ENCODE results near the gene CNTNAP4. TPM values are rescaled to one million over a fixed set of nuclear protein-coding genes. Genes with fewer than 3 reads are reported as not detected.

CNTNAP4 gene
- total RNA-seq, 1 donor from 2014 or later: not detected

GRCh38 chr16:76385601-76386230 lies 108.5 kb downstream of the CNTNAP4 start:
- Mint-ChIP-seq H3K36me3 (ENCODE audit: low read depth) (no peaks in the 10 kb centered on the region), H3K9me3 (no peaks in the 10 kb centered on the region), H3K4me3 (ENCODE audit: low read depth) (no peak overlapping the region), H3K27ac (no peak overlapping the region), H3K27me3 (ENCODE audit: low read depth) (no peaks in the 10 kb centered on the region), H3K4me1 (ENCODE audit: low read depth) (no peaks in the 10 kb centered on the region)
- intact Hi-C loops (cut with micrococcal nuclease): no loop called here
- no peak for DNase-seq (ENCODE audit: low spot score)

GRCh38 chr16:76386784-76387183 lies 109.6 kb downstream of the CNTNAP4 start:
- no peak for DNase-seq (ENCODE audit: low spot score)
- Mint-ChIP-seq H3K9me3 (no peaks in the 10 kb centered on the region), H3K4me1 (ENCODE audit: low read depth) (no peaks in the 10 kb centered on the region), H3K27me3 (ENCODE audit: low read depth) (no peaks in the 10 kb centered on the region), H3K27ac (no peak overlapping the region), H3K4me3 (ENCODE audit: low read depth) (no peak overlapping the region), H3K36me3 (ENCODE audit: low read depth) (no peaks in the 10 kb centered on the region)
- intact Hi-C loops (cut with micrococcal nuclease): no loop called here

GRCh38 chr16:76387994-76388393 lies 110.8 kb downstream of the CNTNAP4 start:
- no peaks in the 10 kb centered on the region for H3K9me3 Mint-ChIP-seq
- no peaks in the 10 kb centered on the region for H3K4me1 Mint-ChIP-seq (ENCODE audit: low read depth)
- H3K36me3 Mint-ChIP-seq (ENCODE audit: low read depth): no peaks in the 10 kb centered on the region
- no peaks in the 10 kb centered on the region for H3K27me3 Mint-ChIP-seq (ENCODE audit: low read depth)
- no peak overlapping the region for H3K27ac Mint-ChIP-seq
- no peak for DNase-seq (ENCODE audit: low spot score)
- no peak overlapping the region for H3K4me3 Mint-ChIP-seq (ENCODE audit: low read depth)
- intact Hi-C loops (cut with micrococcal nuclease): no loop called here

- no peaks in the 10 kb centered on the region for H3K36me3 Mint-ChIP-seq (ENCODE audit: low read depth)
- no peak for DNase-seq (ENCODE audit: low spot score)
- H3K4me1 Mint-ChIP-seq (ENCODE audit: low read depth): no peaks in the 10 kb centered on the region
- H3K9me3 Mint-ChIP-seq: no peaks in the 10 kb centered on the region
- H3K27me3 Mint-ChIP-seq (ENCODE audit: low read depth): no peaks in the 10 kb centered on the region
- intact Hi-C loops (cut with micrococcal nuclease): loop anchor here (1.0 kb wide), 1 partner anchor 41 kb away; no protein-coding TSS in a partner anchor
- H3K27ac Mint-ChIP-seq: no peak overlapping the region
- H3K4me3 Mint-ChIP-seq (ENCODE audit: low read depth): no peak overlapping the region
Measured at GRCh38 chr16:76389126-76389525, 111.9 kb downstream of the CNTNAP4 start.

GRCh38 chr16:76390476-76390875 lies 113.3 kb downstream of the CNTNAP4 start:
- no peak overlapping the region for H3K4me3 Mint-ChIP-seq (ENCODE audit: low read depth)

GRCh38 chr16:76396977-76397376 lies 119.8 kb downstream of the CNTNAP4 start:
- intact Hi-C loops (cut with micrococcal nuclease): no loop called here
- H3K9me3 Mint-ChIP-seq: peaks cover 11% of the 10 kb centered on the region
- H3K4me1 Mint-ChIP-seq (ENCODE audit: low read depth): no peaks in the 10 kb centered on the region
- H3K36me3 Mint-ChIP-seq (ENCODE audit: low read depth): no peaks in the 10 kb centered on the region
- no peak overlapping the region for H3K4me3 Mint-ChIP-seq (ENCODE audit: low read depth)
- H3K27ac Mint-ChIP-seq: no peak overlapping the region
- DNase-seq (ENCODE audit: low spot score): no peak
- H3K27me3 Mint-ChIP-seq (ENCODE audit: low read depth): no peaks in the 10 kb centered on the region

More at GRCh38 chr16:76390476-76390875, 113.3 kb downstream of the CNTNAP4 start:
- intact Hi-C loops (cut with micrococcal nuclease): no loop called here
- DNase-seq (ENCODE audit: low spot score): no peak
- Mint-ChIP-seq H3K27me3 (ENCODE audit: low read depth) (no peaks in the 10 kb centered on the region), H3K9me3 (no peaks in the 10 kb centered on the region), H3K27ac (no peak overlapping the region), H3K4me1 (ENCODE audit: low read depth) (no peaks in the 10 kb centered on the region), H3K36me3 (ENCODE audit: low read depth) (no peaks in the 10 kb centered on the region)

- DNase-seq (ENCODE audit: low spot score): no peak
- H3K36me3 Mint-ChIP-seq (ENCODE audit: low read depth): no peaks in the 10 kb centered on the region
- H3K27ac Mint-ChIP-seq: no peak overlapping the region
- H3K27me3 Mint-ChIP-seq (ENCODE audit: low read depth): no peaks in the 10 kb centered on the region
- no peak overlapping the region for H3K4me3 Mint-ChIP-seq (ENCODE audit: low read depth)
- intact Hi-C loops (cut with micrococcal nuclease): no loop called here
- H3K4me1 Mint-ChIP-seq (ENCODE audit: low read depth): no peaks in the 10 kb centered on the region
- no peaks in the 10 kb centered on the region for H3K9me3 Mint-ChIP-seq
Measured at GRCh38 chr16:76409706-76410105, 132.5 kb downstream of the CNTNAP4 start.

- intact Hi-C loops (cut with micrococcal nuclease): no loop called here
- no peak for DNase-seq (ENCODE audit: low spot score)
- Mint-ChIP-seq H3K27ac (no peak overlapping the region), H3K36me3 (ENCODE audit: low read depth) (no peaks in the 10 kb centered on the region), H3K4me1 (ENCODE audit: low read depth) (no peaks in the 10 kb centered on the region), H3K4me3 (ENCODE audit: low read depth) (no peak overlapping the region), H3K9me3 (no peaks in the 10 kb centered on the region), H3K27me3 (ENCODE audit: low read depth) (no peaks in the 10 kb centered on the region)
Measured at GRCh38 chr16:76421571-76421970, 144.4 kb downstream of the CNTNAP4 start.

- no peaks in the 10 kb centered on the region for H3K36me3 Mint-ChIP-seq (ENCODE audit: low read depth)
- H3K27ac Mint-ChIP-seq: no peak overlapping the region
- no peaks in the 10 kb centered on the region for H3K9me3 Mint-ChIP-seq
- no peaks in the 10 kb centered on the region for H3K4me1 Mint-ChIP-seq (ENCODE audit: low read depth)
- H3K27me3 Mint-ChIP-seq (ENCODE audit: low read depth): no peaks in the 10 kb centered on the region
- no peak for DNase-seq (ENCODE audit: low spot score)
- no peak overlapping the region for H3K4me3 Mint-ChIP-seq (ENCODE audit: low read depth)
- intact Hi-C loops (cut with micrococcal nuclease): no loop called here
Measured at GRCh38 chr16:76428858-76429257, 151.7 kb downstream of the CNTNAP4 start.

- intact Hi-C loops (cut with micrococcal nuclease): no loop called here
- no peak for DNase-seq (ENCODE audit: low spot score)
- Mint-ChIP-seq H3K27ac (no peak overlapping the region), H3K9me3 (no peaks in the 10 kb centered on the region), H3K27me3 (ENCODE audit: low read depth) (no peaks in the 10 kb centered on the region), H3K4me1 (ENCODE audit: low read depth) (no peaks in the 10 kb centered on the region), H3K4me3 (ENCODE audit: low read depth) (no peak overlapping the region), H3K36me3 (ENCODE audit: low read depth) (no peaks in the 10 kb centered on the region)
Measured at GRCh38 chr16:76441391-76441790, 164.2 kb downstream of the CNTNAP4 start.

- Mint-ChIP-seq H3K27ac (no peak overlapping the region), H3K9me3 (no peaks in the 10 kb centered on the region)
- intact Hi-C loops (cut with micrococcal nuclease): no loop called here
Measured at GRCh38 chr16:76441876-76442275, 164.7 kb downstream of the CNTNAP4 start.

GRCh38 chr16:76443973-76444372 lies 166.8 kb downstream of the CNTNAP4 start:
- intact Hi-C loops (cut with micrococcal nuclease): no loop called here
- no peak overlapping the region for H3K27ac Mint-ChIP-seq
- no peaks in the 10 kb centered on the region for H3K27me3 Mint-ChIP-seq (ENCODE audit: low read depth)
- H3K4me1 Mint-ChIP-seq (ENCODE audit: low read depth): no peaks in the 10 kb centered on the region
- DNase-seq (ENCODE audit: low spot score): no peak
- peaks cover 8% of the 10 kb centered on the region for H3K9me3 Mint-ChIP-seq
- no peaks in the 10 kb centered on the region for H3K36me3 Mint-ChIP-seq (ENCODE audit: low read depth)
- no peak overlapping the region for H3K4me3 Mint-ChIP-seq (ENCODE audit: low read depth)

More at GRCh38 chr16:76441876-76442275, 164.7 kb downstream of the CNTNAP4 start:
- Mint-ChIP-seq H3K36me3 (ENCODE audit: low read depth) (no peaks in the 10 kb centered on the region), H3K4me1 (ENCODE audit: low read depth) (no peaks in the 10 kb centered on the region), H3K4me3 (ENCODE audit: low read depth) (no peak overlapping the region), H3K27me3 (ENCODE audit: low read depth) (no peaks in the 10 kb centered on the region)
- DNase-seq (ENCODE audit: low spot score): no peak

GRCh38 chr16:76444832-76445231 lies 167.6 kb downstream of the CNTNAP4 start:
- no peak for DNase-seq (ENCODE audit: low spot score)
- no peaks in the 10 kb centered on the region for H3K27me3 Mint-ChIP-seq (ENCODE audit: low read depth)
- intact Hi-C loops (cut with micrococcal nuclease): no loop called here
- H3K27ac Mint-ChIP-seq: no peak overlapping the region
- no peaks in the 10 kb centered on the region for H3K4me1 Mint-ChIP-seq (ENCODE audit: low read depth)
- H3K36me3 Mint-ChIP-seq (ENCODE audit: low read depth): no peaks in the 10 kb centered on the region
- no peak overlapping the region for H3K4me3 Mint-ChIP-seq (ENCODE audit: low read depth)
- peaks cover 8% of the 10 kb centered on the region for H3K9me3 Mint-ChIP-seq

- DNase-seq (ENCODE audit: low spot score): no peak
- no peaks in the 10 kb centered on the region for H3K4me1 Mint-ChIP-seq (ENCODE audit: low read depth)
- H3K9me3 Mint-ChIP-seq: peaks cover 8% of the 10 kb centered on the region
- no peak overlapping the region for H3K27ac Mint-ChIP-seq
- H3K4me3 Mint-ChIP-seq (ENCODE audit: low read depth): no peak overlapping the region
- intact Hi-C loops (cut with micrococcal nuclease): no loop called here
- no peaks in the 10 kb centered on the region for H3K36me3 Mint-ChIP-seq (ENCODE audit: low read depth)
- no peaks in the 10 kb centered on the region for H3K27me3 Mint-ChIP-seq (ENCODE audit: low read depth)
Measured at GRCh38 chr16:76445815-76446214, 168.6 kb downstream of the CNTNAP4 start.
